Sciatic nerve (tissue), 2 donors: Measurements from ENCODE around the gene GALNT7. TPM values are rescaled to one million over a fixed set of nuclear protein-coding genes. Genes with fewer than 3 reads are reported as not detected.
"Not testable (repeated sequence)": the region's sequence is repeated elsewhere in the genome, so short reads cannot be mapped to it uniquely, and the experiment has no call there.

Experiments used
- ATAC-seq: fragments of 200-7000 bp; cut with Tn5 transposase; one replicate; pipeline ENCODE4 v1.9.1; 2020; ENCODE audit warnings: mild to moderate bottlenecking, moderate library complexity
- DNase-seq: peaks from one replicate; pipeline ENCODE4 v3.0.0-alpha.2; 2020; ENCODE audit warnings: low spot score
- intact Hi-C: fragments of 100-400 bp; cut with DNase I; formaldehyde crosslinking; loops from one replicate; pipeline ENCODE4 v1.14.2; 2022
- total RNA-seq: library from RNA; stranded (reverse); fragmentation: NEBNext Ultra II Directional; extraction: Animal tissue kit (Norgen Biotek cat#: 25700); gene quantifications from one replicate; pipeline ENCODE4 v1.2.1, GENCODE V29; 2021
- donor health status: DM: no; HTN: no; CAD: no.
- donor health status: DM: no; HTN: no; CAD: no.

Gene GALNT7
- 18.2 TPM for total RNA-seq

- intact Hi-C loops, result no loop called here
- DNase-seq (peak; percentile 74), ATAC-seq (peak; percentile 79)
Observed at GRCh38 chr4:173168396-173169177, at the start of gene GALNT7. Gene GALNT7, plus strand, starts transcription at chr4:173168811. Its CDS starts 25 bp downstream, at chr4:173168836.

- intact Hi-C loops, DNase-seq, ATAC-seq: not testable (repeated sequence)
Observed at GRCh38 chr4:173118819-173119218, 49.8 kb upstream of the GALNT7 start.

GRCh38 chr4:173119818-173120217, 48.8 kb upstream of the GALNT7 start:
- ATAC-seq, result no peak
- intact Hi-C loops, result no loop called here
- DNase-seq, result no peak

GRCh38 chr4:173121076-173121561, 47.5 kb upstream of the GALNT7 start:
- ATAC-seq, result peak; percentile 73
- intact Hi-C loops, result no loop called here
- no peak for DNase-seq

GRCh38 chr4:173124209-173124865, 44.3 kb upstream of the GALNT7 start:
- ATAC-seq (no peak), DNase-seq (no peak)
- intact Hi-C loops, result no loop called here

- intact Hi-C loops, result no loop called here
- DNase-seq (no peak), ATAC-seq (no peak)
Observed at GRCh38 chr4:173125216-173125812, 43.3 kb upstream of the GALNT7 start.

GRCh38 chr4:173128199-173128890, 40.3 kb upstream of the GALNT7 start:
- DNase-seq, result no peak
- intact Hi-C loops, result no loop called here
- ATAC-seq, result no peak

GRCh38 chr4:173130687-173131086, 37.9 kb upstream of the GALNT7 start:
- intact Hi-C loops, result no loop called here

GRCh38 chr4:173134426-173134825, 34.2 kb upstream of the GALNT7 start:
- DNase-seq (no peak), ATAC-seq (no peak)
- intact Hi-C loops, result no loop called here

More at GRCh38 chr4:173130687-173131086, 37.9 kb upstream of the GALNT7 start:
- DNase-seq, result no peak
- ATAC-seq, result no peak

- ATAC-seq (no peak), DNase-seq (no peak)
- intact Hi-C loops, result no loop called here
Observed at GRCh38 chr4:173135241-173135847, 33.3 kb upstream of the GALNT7 start.

GRCh38 chr4:173138624-173139023, 30.0 kb upstream of the GALNT7 start:
- intact Hi-C loops, result no loop called here
- DNase-seq, result no peak
- no peak for ATAC-seq

GRCh38 chr4:173139561-173139960, 29.1 kb upstream of the GALNT7 start:
- intact Hi-C loops, result no loop called here
- ATAC-seq (no peak), DNase-seq (no peak)

GRCh38 chr4:173145131-173145530, 23.5 kb upstream of the GALNT7 start:
- no peak for DNase-seq
- no peak for ATAC-seq
- intact Hi-C loops, result no loop called here

- DNase-seq, result no peak
- intact Hi-C loops, result no loop called here
Observed at GRCh38 chr4:173146456-173146855, 22.2 kb upstream of the GALNT7 start.

GRCh38 chr4:173151496-173151895, 17.1 kb upstream of the GALNT7 start:
- no peak for DNase-seq
- intact Hi-C loops, result no loop called here
- ATAC-seq, result no peak

More at GRCh38 chr4:173146456-173146855, 22.2 kb upstream of the GALNT7 start:
- ATAC-seq, result no peak

GRCh38 chr4:173152104-173152503, 16.5 kb upstream of the GALNT7 start:
- DNase-seq (no peak), ATAC-seq (no peak)
- intact Hi-C loops, result no loop called here

GRCh38 chr4:173153445-173153844, 15.2 kb upstream of the GALNT7 start:
- DNase-seq (no peak), ATAC-seq (no peak)
- intact Hi-C loops, result no loop called here

GRCh38 chr4:173159791-173160190, 8.8 kb upstream of the GALNT7 start:
- intact Hi-C loops, result no loop called here
- ATAC-seq, result no peak
- no peak for DNase-seq

GRCh38 chr4:173160871-173161270, 7.7 kb upstream of the GALNT7 start:
- ATAC-seq (no peak), DNase-seq (no peak)
- intact Hi-C loops, result no loop called here
